GM21381 (cell line): ENCODE measurements around the gene MMRN2.
"Not testable (repeated sequence)": the region's sequence is repeated elsewhere in the genome, so short reads cannot be mapped to it uniquely, and the experiment has no call there.

Experiments
- ATAC-seq: cut with Tn5 transposase; IDR thresholded peaks from one replicate; pipeline ENCODE4 v1.9.1; 2021; ENCODE audit warnings: mild to moderate bottlenecking, moderate library complexity; ENCODE audit not compliant: unreplicated experiment

The MMRN2 gene

DNA sequence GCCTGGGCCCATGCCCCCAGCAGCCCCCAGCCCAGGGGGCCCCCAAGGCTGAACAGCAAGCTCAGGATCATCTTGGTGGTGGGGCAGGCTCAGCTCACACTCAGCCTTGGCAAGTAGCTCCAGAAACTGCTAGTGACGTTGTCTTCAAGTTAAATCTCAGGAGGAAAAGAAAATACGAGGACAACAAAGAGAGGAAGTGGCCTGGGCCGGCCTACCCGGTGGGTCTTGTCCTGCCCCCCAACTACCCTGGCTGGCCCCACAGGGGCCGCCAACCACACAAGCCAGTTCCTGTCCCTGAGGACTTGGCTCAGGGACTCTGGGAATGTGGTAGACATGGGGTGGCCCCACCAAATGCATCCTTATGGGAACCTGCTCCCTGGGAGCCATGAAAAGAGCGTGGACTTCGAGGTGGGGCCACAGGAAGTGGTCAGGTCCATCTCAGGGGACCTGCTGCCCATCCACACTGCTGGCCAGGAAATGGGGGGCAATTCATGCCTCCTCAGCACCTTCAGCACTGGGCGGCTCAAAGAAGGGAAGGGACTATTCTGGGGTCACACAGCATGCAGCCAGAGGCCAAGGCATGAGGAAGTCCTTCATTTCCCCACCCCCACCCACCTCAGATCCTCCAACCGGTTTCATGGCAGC is at the start of gene MMRN2:
Gene MMRN2, minus strand, starts transcription at position 145 of the 645 bp plus-strand sequence. Its CDS starts 74 bp downstream, at position 71.
- ATAC-seq: no peak

- ATAC-seq: not testable (repeated sequence)
Observed at GRCh38 chr10:87007124-87007523, 49.7 kb upstream of the MMRN2 start.

GRCh38 chr10:87000491-87000890 is 43.1 kb upstream of the MMRN2 start:
- ATAC-seq: no peak

DNA sequence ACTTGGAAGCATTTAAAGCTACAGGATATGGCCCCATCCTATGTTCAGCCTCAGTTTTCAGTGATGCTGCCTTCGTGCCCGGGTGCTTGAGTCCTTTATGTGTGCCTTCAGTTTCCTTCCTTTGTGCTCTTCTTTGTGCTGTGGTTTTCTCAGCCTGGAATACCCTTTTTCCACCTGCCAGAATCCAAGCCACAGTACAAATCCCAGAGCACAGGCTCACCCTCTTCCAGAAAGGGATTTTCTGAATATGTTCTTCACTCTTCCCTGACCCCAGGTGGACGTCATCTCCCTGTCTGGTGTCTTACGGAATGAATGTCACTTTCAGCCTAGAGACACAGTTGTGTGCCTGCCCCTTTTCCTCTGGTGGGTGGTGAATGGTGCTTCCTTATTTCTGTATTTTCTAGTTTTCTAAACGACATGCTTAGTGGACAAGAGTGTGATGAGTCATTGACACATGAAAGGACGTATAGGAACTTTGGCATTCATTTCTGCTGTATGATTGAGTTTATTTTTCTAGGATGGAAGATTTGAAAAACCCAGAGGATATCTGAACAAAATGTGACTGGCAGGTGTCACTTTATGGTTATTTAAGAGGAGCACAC is 42.5 kb upstream of the MMRN2 start:
- not testable (repeated sequence) for ATAC-seq

- no peak for ATAC-seq
Observed at GRCh38 chr10:86992929-86993328, 35.5 kb upstream of the MMRN2 start.

GRCh38 chr10:86992456-86992855 is 35.0 kb upstream of the MMRN2 start:
- ATAC-seq: no peak

DNA sequence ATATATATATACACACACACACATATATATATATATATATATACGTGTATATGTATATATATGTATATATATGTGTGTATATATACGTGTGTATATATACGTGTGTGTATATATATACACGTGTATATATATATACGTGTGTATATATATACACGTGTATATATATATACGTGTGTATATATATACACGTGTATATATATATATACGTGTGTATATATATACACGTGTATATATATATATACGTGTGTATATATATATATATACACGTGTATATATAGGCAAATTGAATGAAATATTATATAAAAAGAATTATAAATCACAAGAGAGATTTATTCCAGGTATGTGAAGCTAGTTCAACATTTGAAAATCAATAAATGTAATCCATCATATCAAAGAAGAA is 33.9 kb upstream of the MMRN2 start:
- ATAC-seq: not testable (repeated sequence)

DNA sequence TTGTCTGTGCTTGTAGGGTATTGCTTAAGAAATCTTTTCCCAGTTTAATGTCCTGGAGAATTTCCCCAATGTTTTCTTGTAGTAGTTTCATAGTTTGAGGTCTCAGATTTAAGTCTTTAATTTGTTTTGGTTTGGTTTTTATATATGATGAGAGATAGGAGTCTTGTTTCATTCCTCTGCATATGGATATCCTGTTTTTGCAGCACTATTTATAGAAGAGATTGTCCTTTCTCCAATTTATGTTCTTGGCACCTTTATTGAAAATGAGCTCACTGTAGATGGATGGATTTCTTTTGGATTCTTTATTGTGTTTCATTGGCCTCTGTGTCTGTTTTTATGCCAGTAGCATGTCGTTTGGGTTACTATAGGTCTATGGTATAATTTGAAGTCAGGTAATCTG is 31.1 kb upstream of the MMRN2 start:
- ATAC-seq: no peak

DNA sequence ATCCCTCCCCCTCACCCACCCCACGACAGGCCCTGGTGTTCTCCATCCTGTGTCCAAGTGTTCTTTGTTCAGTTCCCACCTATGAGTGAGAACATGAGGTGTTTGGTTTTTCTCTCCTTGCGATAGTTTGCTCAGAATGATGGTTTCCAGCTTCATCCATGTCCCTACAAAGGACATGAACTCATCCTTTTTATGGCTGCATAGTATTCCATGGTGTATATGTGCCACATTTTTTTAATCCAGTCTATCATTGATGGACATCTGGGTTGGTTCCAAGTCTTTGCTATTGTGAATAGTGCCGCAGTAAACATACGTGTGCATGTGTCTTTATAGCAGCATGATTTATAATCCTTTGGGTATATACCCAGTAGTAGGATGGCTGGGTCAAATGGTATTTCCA is 27.1 kb upstream of the MMRN2 start:
- ATAC-seq: not testable (repeated sequence)

DNA sequence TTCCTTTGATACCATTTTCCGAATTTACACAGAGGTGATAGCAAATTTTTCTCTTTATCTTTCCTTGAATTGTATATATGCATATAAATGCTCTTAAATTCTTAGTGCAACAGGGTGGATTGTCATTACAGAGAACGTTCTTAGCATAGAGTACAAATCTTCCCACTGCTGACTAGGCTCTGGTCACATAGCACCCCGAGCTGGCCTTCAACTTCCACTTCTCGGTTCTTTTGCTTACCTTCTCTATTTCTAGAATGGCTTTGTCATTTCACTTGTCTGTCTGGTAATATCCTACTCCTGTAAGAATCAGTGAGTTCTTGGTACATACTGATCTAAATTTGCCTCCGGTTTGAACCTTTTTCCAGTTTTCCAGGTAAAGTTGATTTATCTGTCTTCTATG is 24.3 kb upstream of the MMRN2 start:
- ATAC-seq: no peak

GRCh38 chr10:86981020-86981419 is 23.6 kb upstream of the MMRN2 start:
- not testable (repeated sequence) for ATAC-seq

GRCh38 chr10:86979977-86980448 is 22.6 kb upstream of the MMRN2 start:
- ATAC-seq: no peak

- ATAC-seq: no peak
Observed at GRCh38 chr10:86979296-86979818, 21.9 kb upstream of the MMRN2 start.

- ATAC-seq: not testable (repeated sequence)
Observed at GRCh38 chr10:86978457-86978856, 21.0 kb upstream of the MMRN2 start.

- no peak for ATAC-seq
Observed at GRCh38 chr10:86976362-86977056, 19.1 kb upstream of the MMRN2 start.

GRCh38 chr10:86974484-86974883 is 17.1 kb upstream of the MMRN2 start:
- no peak for ATAC-seq

DNA sequence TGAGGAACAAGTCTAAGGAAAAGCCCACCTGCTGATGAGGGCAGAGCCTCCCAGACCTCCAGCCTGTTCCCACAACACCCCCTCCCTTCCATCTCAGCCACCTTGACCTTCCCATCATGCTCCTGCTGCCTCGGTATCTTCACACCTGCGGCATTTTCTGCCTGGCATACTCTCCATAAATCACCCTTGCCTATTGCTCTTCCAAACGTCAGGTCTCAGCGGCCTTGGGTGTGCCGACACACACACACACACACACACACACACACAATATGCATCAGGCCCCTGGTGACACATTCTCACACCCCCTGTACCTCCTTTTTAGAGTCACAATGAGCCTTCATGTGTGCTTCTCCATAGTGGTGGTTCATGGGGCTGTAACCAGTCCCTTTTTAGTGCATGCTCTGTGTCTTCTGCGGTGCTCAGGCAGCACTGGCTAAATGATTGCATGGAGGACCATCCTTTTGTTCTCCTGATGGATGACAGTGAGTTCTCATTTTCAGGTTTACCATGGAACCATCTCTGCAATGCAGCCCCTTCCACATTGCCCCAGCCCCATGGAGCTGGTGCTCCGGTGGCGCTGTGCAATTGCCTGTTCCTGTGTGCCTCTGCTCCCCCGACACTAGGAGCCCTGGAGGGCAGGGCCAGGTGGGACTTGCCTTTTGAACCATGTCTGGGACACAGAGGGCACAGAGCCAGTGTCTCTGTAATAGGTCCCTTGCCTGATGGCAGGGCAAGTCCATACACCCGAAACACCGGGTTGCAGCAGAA is 15.4 kb upstream of the MMRN2 start:
- ATAC-seq: no peak

DNA sequence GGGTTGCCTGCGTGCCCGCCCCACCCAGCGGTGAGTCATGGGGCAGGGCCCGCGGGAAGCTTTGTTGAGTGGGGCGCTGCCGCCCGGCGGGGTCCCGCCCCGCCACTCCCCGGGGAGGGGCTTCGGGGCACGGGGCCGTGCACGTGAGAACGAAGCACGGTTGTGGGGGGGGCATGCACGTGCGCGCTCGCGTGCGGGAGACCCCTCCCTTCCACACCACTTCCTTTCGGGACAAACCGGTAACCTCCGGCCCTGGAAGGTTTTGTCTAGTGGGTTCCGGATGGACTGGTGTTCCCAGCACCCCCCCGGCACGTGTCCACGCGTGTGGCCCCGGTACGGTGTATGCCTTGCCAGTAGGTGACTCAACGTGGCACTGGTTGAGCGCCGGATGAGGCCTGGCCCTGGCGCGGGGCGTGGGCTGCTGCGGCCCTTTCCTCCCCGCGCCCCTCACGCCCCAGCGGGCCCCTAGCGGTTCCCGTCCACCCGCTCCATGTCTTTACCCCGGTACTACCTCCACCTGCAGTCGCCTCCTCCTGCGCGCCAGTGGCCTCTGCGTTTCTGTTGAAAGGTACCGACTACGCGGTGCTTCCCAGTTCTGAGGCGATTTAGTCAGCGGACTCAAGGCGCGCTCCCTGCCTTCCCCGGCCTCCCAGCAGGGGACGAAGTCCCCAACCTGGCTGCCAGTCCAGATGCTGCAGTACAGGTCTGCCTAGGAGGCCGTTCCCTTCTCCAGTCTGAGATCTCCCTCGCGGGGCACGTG is 14.0 kb upstream of the MMRN2 start:
- peak; percentile 80 for ATAC-seq

DNA sequence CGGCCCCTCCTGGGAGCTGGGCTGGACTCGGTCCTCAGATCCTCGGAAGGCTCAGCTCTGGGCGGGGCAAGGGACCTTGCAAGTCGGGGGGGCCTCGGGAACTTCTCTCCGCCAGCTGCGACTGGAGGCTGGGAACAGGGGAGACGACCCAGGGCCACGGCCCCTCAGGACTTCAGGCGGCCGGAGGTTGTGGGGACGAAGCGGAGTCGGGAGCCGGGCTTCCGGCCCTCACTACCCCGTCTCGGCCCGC is 13.5 kb upstream of the MMRN2 start:
- ATAC-seq: no peak

DNA sequence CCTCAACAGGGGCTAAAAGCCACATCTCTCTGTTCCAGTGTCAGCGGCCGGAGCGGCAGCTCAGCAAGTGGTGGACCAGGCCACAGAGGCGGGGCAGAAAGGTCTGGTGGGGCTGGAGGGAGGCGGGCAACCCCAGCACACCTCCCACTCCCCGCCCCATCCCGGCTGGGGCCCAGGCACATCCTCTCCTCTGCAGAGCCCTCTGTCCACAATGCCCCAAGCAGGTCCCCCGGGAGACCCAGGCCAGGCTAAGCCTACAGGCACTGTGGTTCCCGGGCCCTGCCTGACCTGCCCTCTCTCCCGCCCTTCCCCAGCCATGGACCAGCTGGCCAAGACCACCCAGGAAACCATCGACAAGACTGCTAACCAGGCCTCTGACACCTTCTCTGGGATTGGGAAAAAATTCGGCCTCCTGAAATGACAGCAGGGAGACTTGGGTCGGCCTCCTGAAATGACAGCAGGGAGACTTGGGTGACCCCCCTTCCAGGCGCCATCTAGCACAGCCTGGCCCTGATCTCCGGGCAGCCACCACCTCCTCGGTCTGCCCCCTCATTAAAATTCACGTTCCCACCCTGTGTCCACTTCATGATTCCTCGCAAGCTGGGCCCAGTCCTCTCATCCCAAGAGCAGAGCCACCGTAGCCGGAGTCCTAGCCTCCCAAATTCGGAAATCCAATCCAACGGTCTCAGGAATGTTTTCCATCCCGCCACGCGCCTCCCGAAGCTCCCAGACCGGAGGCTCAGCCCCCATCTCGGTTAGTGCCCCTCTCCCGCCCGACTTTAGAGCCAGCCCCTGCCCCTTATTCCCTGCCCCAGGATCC is 13.0 kb upstream of the MMRN2 start:
- ATAC-seq: no peak
